Effector CD8-positive, alpha-beta T cell (primary cell): ENCODE data around the gene CCDC88C.
"Not testable (repeated sequence)": the region's sequence is repeated elsewhere in the genome, so short reads cannot be mapped to it uniquely, and the experiment has no call there.

Experiments used
- DNase-seq: peaks from one replicate; lab custom pipeline; 2025; lab: John Stamatoyannopoulos, UW
- total RNA-seq, 4 experiments: gene quantifications; one replicate each; lab custom pipeline; 2026; lab: John Stamatoyannopoulos, UW

The CCDC88C gene
- total RNA-seq, result 317 to 509 (median 467) reads per million in 4 experiments

DNA sequence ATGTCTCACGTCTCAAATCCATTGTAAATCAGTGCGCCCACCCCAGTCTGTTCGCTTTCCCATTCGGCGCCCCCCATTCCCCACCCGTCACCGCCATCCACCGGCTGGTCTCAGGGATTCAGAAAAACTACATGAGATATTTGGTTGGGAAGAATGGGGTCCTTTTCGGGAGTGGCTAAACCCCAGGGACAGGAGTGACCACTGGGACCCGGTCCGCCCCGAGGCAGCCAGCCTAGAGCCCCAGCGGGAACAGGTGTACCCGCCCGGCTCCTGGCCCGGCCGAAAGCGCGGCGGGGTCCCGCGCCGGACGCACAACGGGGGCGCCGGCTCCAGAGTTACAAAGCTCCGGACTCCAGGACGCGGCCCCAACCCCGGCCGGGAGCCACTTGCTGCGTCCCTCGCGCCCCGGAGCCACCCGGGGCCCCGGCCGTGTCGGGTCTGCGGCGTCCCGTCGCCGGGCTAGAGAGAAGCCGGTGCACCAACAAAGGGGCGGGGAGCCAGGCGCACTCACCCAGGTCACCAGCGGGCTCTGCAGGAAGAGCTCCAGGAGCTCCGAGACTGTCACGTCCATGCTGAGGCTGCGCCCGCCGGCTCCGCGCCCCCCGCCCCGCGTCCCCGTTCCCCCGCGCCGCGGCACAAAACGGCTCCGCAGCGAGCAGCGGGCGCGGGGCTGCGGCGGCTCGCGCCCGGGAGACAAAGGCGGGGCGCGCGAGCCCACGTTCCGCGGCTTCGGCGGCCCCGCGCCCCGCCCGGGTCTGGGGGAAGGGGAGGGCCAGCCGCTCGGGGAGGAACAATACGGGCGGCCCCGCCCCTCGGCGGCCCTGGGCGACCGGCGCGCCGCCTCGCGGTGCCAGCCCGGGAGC is at the start of gene CCDC88C:
Gene CCDC88C, minus strand, starts transcription at position 701 of the 863 bp plus-strand sequence. Its CDS starts 130 bp downstream, at position 571.
- DNase-seq, result peak; percentile 57

GRCh38 chr14:91466192-91466591 is 48.6 kb upstream of the CCDC88C start:
- DNase-seq, result no peak

DNA sequence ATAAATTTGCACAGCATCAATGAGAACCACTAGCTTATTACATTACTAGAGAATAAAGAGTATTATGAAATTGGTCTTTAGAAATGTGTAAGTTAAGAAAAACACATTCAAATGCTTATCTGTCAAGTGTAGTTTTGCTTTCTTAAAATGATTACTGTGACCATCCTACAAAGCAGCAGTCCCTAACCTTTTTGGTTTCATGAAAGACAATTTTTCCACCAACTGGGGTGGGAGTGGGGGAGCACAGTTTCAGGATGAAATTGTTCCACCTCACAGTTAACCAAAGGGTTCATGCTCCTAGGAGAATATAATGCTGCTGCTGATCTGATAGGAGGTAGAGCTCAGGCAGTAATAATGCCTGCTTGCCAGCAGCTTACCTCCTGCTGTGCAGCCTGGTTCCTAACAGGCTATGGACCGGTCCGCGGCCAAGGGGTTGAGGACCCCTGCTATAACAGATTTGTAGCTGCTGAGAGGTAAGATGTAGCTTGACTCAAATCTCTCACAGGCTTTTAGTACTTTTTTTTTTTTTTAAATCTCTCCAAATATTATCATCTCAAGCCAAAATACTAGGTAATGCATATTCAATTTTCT is 47.1 kb upstream of the CCDC88C start:
- DNase-seq, result no peak

GRCh38 chr14:91458612-91459011 is 41.0 kb upstream of the CCDC88C start:
- DNase-seq, result no peak

DNA sequence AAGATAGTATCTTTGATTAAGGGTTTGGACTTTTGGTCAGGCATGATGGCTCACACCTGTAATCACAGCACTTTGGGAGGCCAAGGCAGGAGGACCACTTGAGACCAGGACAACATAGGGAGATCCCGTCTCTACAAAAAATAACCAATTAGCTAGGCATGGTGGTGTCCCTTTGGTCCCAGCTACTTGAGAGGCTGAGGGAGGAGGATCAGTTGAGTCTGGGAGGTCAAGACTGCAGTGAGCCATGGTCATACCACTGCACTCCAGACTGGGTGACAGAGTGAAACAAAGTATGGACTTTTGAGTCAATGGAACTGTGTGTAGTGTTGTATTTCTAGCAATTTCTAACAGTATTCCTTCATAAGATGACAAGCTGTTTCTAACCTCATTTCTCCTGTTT is 38.7 kb upstream of the CCDC88C start:
- DNase-seq, result no peak

DNA sequence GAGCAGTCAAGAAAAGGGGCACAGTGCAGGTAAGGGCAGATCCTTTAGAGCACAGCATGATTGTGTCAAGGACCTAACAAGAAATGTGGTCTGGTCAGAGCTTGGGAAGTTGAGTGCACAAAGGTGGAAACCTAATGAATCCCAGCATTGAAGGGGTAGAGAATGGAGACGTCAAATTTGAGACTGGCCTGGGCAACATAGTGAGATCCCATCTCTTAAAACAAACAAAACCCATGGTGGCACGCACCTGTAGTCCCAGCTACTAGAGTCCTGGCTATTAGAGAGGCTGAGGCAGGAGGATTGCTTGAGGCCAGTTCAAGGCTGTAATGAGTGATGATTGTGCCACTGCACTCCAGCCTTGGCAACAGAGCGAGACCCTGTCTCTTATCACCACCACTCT is 37.0 kb upstream of the CCDC88C start:
- no peak for DNase-seq

- DNase-seq, result no peak
Measured at GRCh38 chr14:91454155-91454554, 36.5 kb upstream of the CCDC88C start.

GRCh38 chr14:91453744-91454143 is 36.1 kb upstream of the CCDC88C start:
- no peak for DNase-seq

GRCh38 chr14:91444335-91445020 is 26.9 kb upstream of the CCDC88C start:
- DNase-seq, result no peak

- no peak for DNase-seq
Measured at GRCh38 chr14:91439345-91439744, 21.7 kb upstream of the CCDC88C start.

GRCh38 chr14:91438845-91439244 is 21.2 kb upstream of the CCDC88C start:
- no peak for DNase-seq

- DNase-seq, result not testable (repeated sequence)
Measured at GRCh38 chr14:91436266-91436665, 18.6 kb upstream of the CCDC88C start.

DNA sequence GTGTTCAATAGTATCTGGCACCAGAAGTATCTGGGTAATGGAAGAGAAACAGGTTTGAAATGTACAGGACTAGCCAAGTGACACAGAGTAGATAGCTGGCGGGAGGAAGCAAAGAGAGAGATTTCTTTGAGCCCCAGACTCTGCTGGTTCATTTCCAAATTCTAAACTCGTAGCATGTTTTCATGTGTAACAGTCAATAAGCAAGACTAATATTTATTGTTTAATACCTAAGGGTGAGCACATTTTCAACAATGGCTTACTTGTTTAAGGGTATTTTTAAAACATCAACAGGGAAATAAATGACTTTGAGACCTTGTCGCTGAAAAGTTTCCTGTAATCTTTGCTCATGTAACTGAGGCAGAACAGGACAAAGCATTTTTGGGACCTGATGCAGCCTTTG is 11.8 kb upstream of the CCDC88C start:
- no peak for DNase-seq

DNA sequence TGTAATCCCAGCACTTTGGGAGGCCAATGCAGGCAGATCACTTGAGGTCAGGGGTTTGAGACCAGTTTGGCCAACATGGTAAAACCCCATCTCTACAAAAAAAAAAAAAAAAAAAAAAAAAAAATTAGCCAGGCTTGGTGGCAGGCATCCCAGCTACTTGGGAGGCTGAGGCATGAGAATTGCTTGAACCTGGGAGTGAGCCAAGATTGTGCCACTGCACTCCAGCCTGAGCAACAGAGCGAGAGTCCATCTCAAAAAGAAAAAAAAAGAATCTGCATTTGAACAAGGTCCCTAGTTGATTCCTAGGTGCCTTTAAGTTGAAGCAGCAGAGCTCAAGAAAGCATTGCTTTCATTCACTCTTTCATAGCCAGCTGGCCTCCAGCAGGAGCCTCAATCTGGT is 11.3 kb upstream of the CCDC88C start:
- not testable (repeated sequence) for DNase-seq

DNA sequence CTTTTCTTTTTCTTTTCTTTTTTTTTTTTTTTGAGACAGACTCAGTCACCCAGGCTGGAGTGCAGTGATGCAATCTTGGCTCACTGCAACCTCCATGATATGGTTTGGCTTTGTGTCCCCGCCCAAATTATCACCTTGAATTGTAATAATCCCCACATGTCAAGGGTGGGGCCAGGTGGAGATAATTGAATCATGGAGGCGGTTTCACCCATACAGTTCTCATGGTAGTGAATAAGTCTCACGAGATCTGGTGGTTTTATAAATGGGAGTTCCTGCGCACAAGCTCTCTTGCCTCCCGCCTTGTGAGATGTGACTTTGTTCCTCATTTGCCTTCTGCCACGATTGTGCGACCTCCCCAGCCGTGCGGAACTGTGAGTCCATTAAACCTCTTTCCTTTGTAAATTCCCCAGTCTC is 7.9 kb upstream of the CCDC88C start:
- DNase-seq, result not testable (repeated sequence)

DNA sequence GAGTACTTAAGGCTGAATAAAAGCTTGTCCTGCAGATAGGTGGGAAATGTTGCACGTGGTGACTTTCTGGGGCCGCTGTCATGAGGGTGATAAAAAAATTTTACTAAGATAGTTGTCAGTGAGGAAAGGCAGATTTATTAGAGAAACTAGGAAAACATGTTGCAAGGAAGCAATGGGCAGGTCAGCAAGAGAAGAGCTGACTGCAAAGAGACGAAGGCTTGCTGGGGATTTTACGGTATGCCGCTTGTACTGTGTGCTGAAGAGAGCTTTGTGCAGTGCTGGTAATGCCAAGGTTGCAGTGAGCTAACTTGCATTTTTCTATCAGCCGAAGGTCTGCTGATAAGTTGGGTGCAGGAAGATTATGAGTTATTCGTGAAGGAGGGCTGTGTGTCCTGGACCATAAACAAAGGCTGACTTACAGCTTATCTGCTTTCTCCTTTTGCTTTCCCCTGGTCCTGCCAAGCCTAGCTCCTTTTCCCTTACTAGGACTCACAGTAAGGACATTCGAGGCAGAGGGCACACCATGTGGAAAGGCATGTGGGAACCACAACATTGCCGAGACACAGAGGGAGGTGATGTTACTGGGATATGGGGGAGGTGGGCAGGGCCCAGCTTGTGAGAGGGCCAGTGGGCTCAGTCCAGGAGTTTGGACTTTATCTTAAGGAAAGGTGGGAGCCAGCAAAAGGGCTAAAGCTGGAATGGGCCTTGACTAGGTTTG is 7.4 kb upstream of the CCDC88C start:
- DNase-seq, result no peak

- no peak for DNase-seq
Measured at GRCh38 chr14:91420686-91421085, 3.1 kb upstream of the CCDC88C start.

DNA sequence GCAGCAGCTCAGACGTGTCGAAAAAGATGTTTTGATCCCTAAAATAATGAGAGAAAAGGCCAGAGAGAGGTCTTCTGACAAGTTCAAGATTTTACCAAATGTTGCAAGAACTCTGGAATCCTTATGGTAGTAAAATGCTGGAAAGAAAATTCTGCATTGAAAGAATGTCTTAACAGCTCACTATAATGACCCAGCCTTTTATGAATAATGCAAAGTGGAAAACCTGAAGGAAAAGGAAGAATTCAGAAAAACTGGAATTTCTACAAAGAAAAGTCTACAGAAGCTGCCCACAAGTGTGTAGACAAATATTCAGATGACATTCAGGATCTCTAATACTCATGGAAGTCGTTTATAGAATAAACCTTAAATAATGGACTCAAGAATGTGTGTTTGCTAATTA is 1.8 kb upstream of the CCDC88C start:
- no peak for DNase-seq

GRCh38 chr14:91419044-91419397 is 1.4 kb upstream of the CCDC88C start:
- no peak for DNase-seq

DNA sequence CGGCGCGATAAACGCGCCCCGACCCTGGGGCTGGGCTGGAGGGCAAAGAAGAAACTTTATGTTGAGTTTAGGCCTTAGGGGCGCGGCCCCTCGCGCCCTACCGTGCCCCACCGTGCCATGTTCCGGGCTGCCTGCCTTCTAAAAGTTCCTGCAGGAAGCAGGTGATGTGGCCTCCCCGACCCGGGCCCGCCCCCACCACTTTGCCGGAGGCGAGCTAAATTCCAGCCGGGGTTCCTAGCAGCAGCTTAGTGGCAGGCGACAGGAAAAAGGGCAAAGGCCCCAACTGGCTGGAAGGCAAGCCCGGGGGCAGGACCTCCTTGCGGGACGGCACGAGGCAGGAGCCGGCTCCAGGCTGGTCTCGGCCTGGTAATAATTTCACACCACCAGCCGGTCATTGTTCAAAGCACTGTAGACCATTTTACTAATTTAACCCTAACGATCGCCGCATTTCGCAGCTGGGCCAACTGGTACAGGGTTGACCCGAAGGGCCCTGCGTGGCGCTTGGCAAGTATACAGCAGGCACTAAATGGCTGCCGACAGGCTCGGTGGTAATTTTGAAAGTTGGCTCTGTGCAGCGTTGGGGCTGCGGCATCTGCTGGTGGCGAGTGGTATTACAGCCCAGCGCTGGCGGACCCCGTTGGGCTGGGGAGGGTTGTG is 895 bp upstream of the CCDC88C start:
- DNase-seq, result peak; percentile 73

DNA sequence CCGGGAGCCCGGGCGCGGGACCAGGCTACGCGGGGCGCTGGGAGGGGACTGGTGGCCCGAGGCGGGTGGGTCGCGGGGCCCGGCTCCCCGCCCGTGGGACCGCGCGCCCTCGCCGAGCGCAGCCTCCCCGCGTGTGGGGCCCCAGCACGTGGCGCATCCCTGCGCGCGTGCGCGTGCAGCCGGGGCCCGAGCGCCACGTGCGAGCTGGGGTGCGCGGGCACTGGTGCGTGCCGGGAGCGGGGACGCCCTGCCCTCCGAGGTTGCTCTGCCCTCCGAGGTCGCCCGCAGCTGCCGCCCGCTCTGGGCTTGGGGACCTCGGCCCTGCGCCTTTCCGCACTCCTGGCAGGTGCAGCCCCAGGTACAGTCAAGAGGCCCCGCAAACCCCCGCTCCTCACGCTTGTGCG is 365 bp upstream of the CCDC88C start:
- peak; percentile 57 for DNase-seq

DNA sequence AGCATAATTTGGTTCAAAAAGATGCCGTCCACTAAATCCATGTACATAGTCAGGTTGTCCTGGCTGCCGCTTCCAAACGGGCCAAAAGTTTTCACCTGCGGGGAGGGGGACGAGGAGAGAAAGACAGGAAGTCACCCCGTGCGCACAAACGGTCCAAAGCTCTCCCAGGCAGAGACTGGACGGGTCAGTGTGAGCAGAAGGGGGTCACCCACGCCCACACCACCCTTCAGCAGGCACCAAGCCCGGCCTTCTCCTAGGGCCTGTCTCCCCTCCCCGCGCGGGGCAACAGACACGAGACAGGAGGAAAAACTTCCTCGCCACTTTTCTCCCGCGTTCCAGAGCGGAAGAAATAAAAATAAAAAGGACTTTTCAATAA is 888 bp downstream of the CCDC88C start:
- DNase-seq, result no peak
